ENCODE measurements around the gene TPD52L2. TPM values are rescaled to one million over a fixed set of nuclear protein-coding genes. Genes with fewer than 3 reads are reported as not detected.

The TPD52L2 gene
- total and polyA plus RNA-seq, 5 donors from 2014 or later, result 33.7 to 72.1 (median 69.8) TPM

DNA sequence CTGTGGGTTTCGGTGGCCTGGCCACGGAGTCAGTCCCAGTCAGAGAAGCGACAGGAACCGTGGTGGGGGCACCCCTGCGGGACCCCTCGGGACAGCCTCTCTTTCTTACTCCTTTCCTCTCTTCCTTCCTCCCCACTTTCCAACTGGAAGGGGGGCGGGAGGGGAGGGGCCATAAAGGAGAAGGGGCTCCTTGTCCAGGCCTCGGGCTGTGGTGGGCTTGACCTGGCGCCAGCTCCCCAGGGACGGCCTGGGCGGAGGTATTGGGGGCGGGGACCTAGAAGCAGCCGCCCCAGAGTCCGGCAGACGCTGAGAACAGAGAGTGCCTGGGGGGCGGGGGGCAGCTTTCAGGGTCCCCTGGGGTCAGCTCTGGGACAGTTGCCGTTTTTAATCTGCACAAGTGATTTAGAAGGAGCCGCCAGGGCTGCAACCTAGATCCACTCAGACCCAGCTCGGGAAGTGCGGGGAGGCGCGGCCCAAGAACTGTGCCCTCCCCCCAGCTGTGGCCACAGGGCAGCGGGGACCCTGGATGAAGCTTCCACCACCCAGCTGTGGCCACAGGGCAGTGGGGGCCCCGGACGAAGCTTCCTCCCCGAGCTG lies 10.2 kb upstream of the TPD52L2 start:
- Mint-ChIP-seq H3K27ac (no peak overlapping the region), H3K9me3 (peaks cover 0 to 2% (median 0%) of the 10 kb centered on the region in 7 donors), H3K4me3 (no peak overlapping the region), H3K27me3 (peaks cover 10% of the 10 kb centered on the region), H3K4me1 (peaks cover 0 to 40% (median 10%) of the 10 kb centered on the region in 4 donors), H3K36me3 (no peaks in the 10 kb centered on the region)
- Histone ChIP-seq H3K4me3 (ENCODE audit: low read depth, low read length) (no peak overlapping the region), H3K36me3 (ENCODE audit: control insufficient read depth, insufficient read depth, low read length) (no peaks in the 10 kb centered on the region), H3K27ac (ENCODE audit: insufficient read depth, low read length, poor library complexity, severe bottlenecking) (no peak overlapping the region), H3K27me3 (ENCODE audit: control insufficient read depth, insufficient read depth, low read length) (no peaks in the 10 kb centered on the region), H3K4me1 (ENCODE audit: control insufficient read depth, insufficient read depth, low read length, poor library complexity, severe bottlenecking) (peaks cover 29% of the 10 kb centered on the region), H3K9me3 (ENCODE audit: control insufficient read depth in 2 of 2, low read length in 2 of 2) (no peaks in the 10 kb centered on the region)
- no peak for ATAC-seq (ENCODE audit: low read depth in 2 of 2)
- DNase-seq, result no peak

DNA sequence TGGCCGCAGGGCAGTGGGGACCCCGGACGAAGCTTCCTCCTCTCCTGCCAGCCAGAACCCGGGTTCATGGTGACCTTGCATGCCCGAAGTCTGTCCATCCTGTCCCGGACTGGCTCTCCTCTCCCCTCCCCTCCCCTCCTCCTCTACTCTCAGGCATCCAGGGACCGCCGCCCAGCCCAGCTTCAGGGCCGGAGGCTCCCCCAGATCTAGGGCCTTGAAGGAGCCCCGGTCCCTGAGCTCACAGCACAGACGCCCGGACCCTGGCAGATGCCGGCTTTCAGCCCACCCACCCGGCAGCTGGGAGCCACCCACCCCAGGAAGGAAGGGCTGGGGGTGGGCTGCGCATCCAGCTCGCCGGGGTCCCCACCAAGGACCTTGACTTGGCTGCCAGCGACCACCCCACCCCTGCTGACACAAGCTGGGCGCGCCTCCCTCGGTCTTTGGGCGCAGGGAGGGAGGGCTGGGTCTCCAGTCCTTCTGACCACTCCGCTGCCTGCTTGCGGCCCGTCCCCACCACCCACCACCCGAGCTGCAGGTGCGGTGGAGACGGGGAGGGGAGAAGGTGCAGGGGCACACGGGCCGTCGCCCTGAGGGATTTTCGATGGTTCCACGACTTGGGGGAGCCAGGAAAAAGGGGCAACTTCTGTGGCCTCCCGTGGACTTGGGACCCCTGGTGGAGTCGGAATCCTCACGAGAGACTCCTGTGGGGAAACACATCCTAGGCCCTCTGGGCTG lies 9.5 kb upstream of the TPD52L2 start:
- peaks cover 29% of the 10 kb centered on the region for H3K4me1 ChIP-seq (ENCODE audit: control insufficient read depth, insufficient read depth, low read length, poor library complexity, severe bottlenecking)
- H3K4me3 ChIP-seq (ENCODE audit: low read depth, low read length), result no peak overlapping the region
- no peaks in the 10 kb centered on the region for H3K36me3 ChIP-seq (ENCODE audit: control insufficient read depth, insufficient read depth, low read length)
- no peak overlapping the region for H3K27ac ChIP-seq (ENCODE audit: insufficient read depth, low read length, poor library complexity, severe bottlenecking)
- peaks cover 0 to 2% (median 0%) of the 10 kb centered on the region in 7 donors for H3K9me3 Mint-ChIP-seq
- no peak overlapping the region for H3K27ac Mint-ChIP-seq
- no peaks in the 10 kb centered on the region for H3K27me3 ChIP-seq (ENCODE audit: control insufficient read depth, insufficient read depth, low read length)
- H3K27me3 Mint-ChIP-seq, result peaks cover 9% of the 10 kb centered on the region
- H3K9me3 ChIP-seq (ENCODE audit: control insufficient read depth in 2 of 2, low read length in 2 of 2), result no peaks in the 10 kb centered on the region
- no peaks in the 10 kb centered on the region for H3K36me3 Mint-ChIP-seq
- DNase-seq (no peak), ATAC-seq (ENCODE audit: low read depth in 2 of 2) (no peak)
- no peak overlapping the region for H3K4me3 Mint-ChIP-seq
- H3K4me1 Mint-ChIP-seq, result peaks cover 0 to 40% (median 10%) of the 10 kb centered on the region in 4 donors

DNA sequence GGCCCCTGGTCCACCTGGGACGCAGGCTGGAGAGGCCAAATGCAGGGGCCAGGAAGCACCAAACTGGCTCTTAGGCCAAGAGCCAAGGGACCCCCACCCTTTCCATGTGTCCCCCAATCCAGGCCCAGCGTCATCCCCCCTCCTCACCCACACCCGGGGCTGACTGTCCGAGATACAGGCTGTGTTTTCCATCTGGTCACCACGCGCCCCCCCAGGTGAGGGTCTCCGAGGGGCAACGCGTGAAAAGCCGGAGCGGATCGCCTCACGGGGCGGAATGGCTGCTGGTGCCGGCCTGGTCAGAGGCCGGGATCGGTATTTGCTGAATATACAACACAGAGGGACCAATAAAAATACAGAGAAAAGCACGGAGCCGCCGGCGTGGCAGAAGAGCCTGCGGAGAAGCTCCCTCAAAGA lies 9.0 kb upstream of the TPD52L2 start:
- H3K9me3 Mint-ChIP-seq, result peaks cover 0 to 1% (median 0%) of the 10 kb centered on the region in 7 donors
- H3K27me3 Mint-ChIP-seq, result peaks cover 4% of the 10 kb centered on the region
- no peak for ATAC-seq (ENCODE audit: low read depth in 2 of 2)
- H3K4me3 ChIP-seq (ENCODE audit: low read depth, low read length), result no peak overlapping the region
- no peak for DNase-seq
- H3K36me3 ChIP-seq (ENCODE audit: control insufficient read depth, insufficient read depth, low read length), result no peaks in the 10 kb centered on the region
- no peak overlapping the region for H3K4me3 Mint-ChIP-seq
- H3K27ac Mint-ChIP-seq, result no peak overlapping the region
- no peak overlapping the region for H3K27ac ChIP-seq (ENCODE audit: insufficient read depth, low read length, poor library complexity, severe bottlenecking)
- H3K4me1 Mint-ChIP-seq, result peaks cover 0 to 40% (median 10%) of the 10 kb centered on the region in 4 donors
- no peaks in the 10 kb centered on the region for H3K36me3 Mint-ChIP-seq
- no peaks in the 10 kb centered on the region for H3K9me3 ChIP-seq (ENCODE audit: control insufficient read depth in 2 of 2, low read length in 2 of 2)
- H3K4me1 ChIP-seq (ENCODE audit: control insufficient read depth, insufficient read depth, low read length, poor library complexity, severe bottlenecking), result peaks cover 29% of the 10 kb centered on the region
- H3K27me3 ChIP-seq (ENCODE audit: control insufficient read depth, insufficient read depth, low read length), result no peaks in the 10 kb centered on the region

- Histone ChIP-seq H3K4me3 (ENCODE audit: low read depth, low read length) (no peak overlapping the region), H3K4me1 (ENCODE audit: control insufficient read depth, insufficient read depth, low read length, poor library complexity, severe bottlenecking) (peaks cover 29% of the 10 kb centered on the region), H3K9me3 (ENCODE audit: control insufficient read depth in 2 of 2, low read length in 2 of 2) (no peaks in the 10 kb centered on the region), H3K27me3 (ENCODE audit: control insufficient read depth, insufficient read depth, low read length) (no peaks in the 10 kb centered on the region), H3K27ac (ENCODE audit: insufficient read depth, low read length, poor library complexity, severe bottlenecking) (no peak overlapping the region), H3K36me3 (ENCODE audit: control insufficient read depth, insufficient read depth, low read length) (no peaks in the 10 kb centered on the region)
- Mint-ChIP-seq H3K4me3 (peak overlapping the region in 1 of 4 donors; percentile 48), H3K9me3 (no peaks in the 10 kb centered on the region), H3K36me3 (no peaks in the 10 kb centered on the region), H3K27me3 (no peaks in the 10 kb centered on the region), H3K27ac (peak overlapping the region in 2 of 3 donors; percentile 71 to 94), H3K4me1 (peaks cover 0 to 38% (median 8%) of the 10 kb centered on the region in 4 donors)
- DNase-seq, result no peak
- ATAC-seq (ENCODE audit: low read depth in 2 of 2), result no peak
Observed at GRCh38 chr20:63857764-63858392, 7.2 kb upstream of the TPD52L2 start.

- Mint-ChIP-seq H3K27me3 (no peaks in the 10 kb centered on the region), H3K27ac (peak overlapping the region in 2 of 3 donors; percentile 86 to 94), H3K4me3 (peak overlapping the region in 3 of 4 donors; percentile 35 to 48 (median 39)), H3K9me3 (no peaks in the 10 kb centered on the region), H3K4me1 (peaks cover 0 to 44% (median 13%) of the 10 kb centered on the region in 4 donors), H3K36me3 (peaks cover 3% of the 10 kb centered on the region)
- H3K4me1 ChIP-seq (ENCODE audit: control insufficient read depth, insufficient read depth, low read length, poor library complexity, severe bottlenecking), result peaks cover 34% of the 10 kb centered on the region
- H3K27me3 ChIP-seq (ENCODE audit: control insufficient read depth, insufficient read depth, low read length), result no peaks in the 10 kb centered on the region
- no peaks in the 10 kb centered on the region for H3K36me3 ChIP-seq (ENCODE audit: control insufficient read depth, insufficient read depth, low read length)
- peak in 1 of 2 donors; percentile 24 for ATAC-seq (ENCODE audit: low read depth in 2 of 2)
- no peak overlapping the region for H3K27ac ChIP-seq (ENCODE audit: insufficient read depth, low read length, poor library complexity, severe bottlenecking)
- H3K4me3 ChIP-seq (ENCODE audit: low read depth, low read length), result no peak overlapping the region
- no peaks in the 10 kb centered on the region for H3K9me3 ChIP-seq (ENCODE audit: control insufficient read depth in 2 of 2, low read length in 2 of 2)
- no peak for DNase-seq
Observed at GRCh38 chr20:63858393-63859165, 6.5 kb upstream of the TPD52L2 start.

- peaks cover 33% of the 10 kb centered on the region for H3K4me1 ChIP-seq (ENCODE audit: control insufficient read depth, insufficient read depth, low read length, poor library complexity, severe bottlenecking)
- no peak for ATAC-seq (ENCODE audit: low read depth in 2 of 2)
- Mint-ChIP-seq H3K4me1 (peaks cover 0 to 50% (median 19%) of the 10 kb centered on the region in 4 donors), H3K27ac (peak overlapping the region in 2 of 3 donors; percentile 86 to 94), H3K9me3 (no peaks in the 10 kb centered on the region), H3K27me3 (no peaks in the 10 kb centered on the region), H3K36me3 (peaks cover 3% of the 10 kb centered on the region), H3K4me3 (peak overlapping the region in 1 of 4 donors; percentile 61)
- no peaks in the 10 kb centered on the region for H3K36me3 ChIP-seq (ENCODE audit: control insufficient read depth, insufficient read depth, low read length)
- no peak for DNase-seq
- no peak overlapping the region for H3K27ac ChIP-seq (ENCODE audit: insufficient read depth, low read length, poor library complexity, severe bottlenecking)
- no peak overlapping the region for H3K4me3 ChIP-seq (ENCODE audit: low read depth, low read length)
- H3K27me3 ChIP-seq (ENCODE audit: control insufficient read depth, insufficient read depth, low read length), result no peaks in the 10 kb centered on the region
- H3K9me3 ChIP-seq (ENCODE audit: control insufficient read depth in 2 of 2, low read length in 2 of 2), result no peaks in the 10 kb centered on the region
Observed at GRCh38 chr20:63859166-63859699, 5.8 kb upstream of the TPD52L2 start.
